Psoas muscle (tissue), 8 donors: ENCODE data around the gene SLC9A1. TPM values are rescaled to one million over a fixed set of nuclear protein-coding genes. Genes with fewer than 3 reads are reported as not detected.

Experiments used
- ATAC-seq, 4 donors: fragments of 200-7000 bp; cut with Tn5 transposase; one replicate each; pipeline ENCODE4 v1.9.1; 2020; ENCODE audit warnings: moderate library complexity in 3 of 4, mild to moderate bottlenecking in 2 of 4
- DNase-seq, 2 donors: peaks; one replicate each; pipeline ENCODE4 v3.0.0-alpha.2; 2020
- H3K27ac ChIP-seq: fragments of 200-600 bp; one replicate; pipeline ENCODE4 v1.8.0; 2022
- H3K27me3 ChIP-seq, 3 donors: fragments of 200-600 bp in 1 of 3; one replicate each; pipeline versions ENCODE4 v1.6.1 to v1.8.0; 2013 to 2022; ENCODE audit warnings: low read length in 2 of 3, mild to moderate bottlenecking in 2 of 3, moderate library complexity in 1 of 3; ENCODE audit not compliant: insufficient read depth in 3 of 3
- H3K36me3 ChIP-seq, 2 donors: fragments of 200-600 bp in 1 of 2; one replicate each; pipeline versions ENCODE4 v1.6.1 to v1.8.0; 2013 to 2022; ENCODE audit warnings: low read depth in 1 of 2, mild to moderate bottlenecking in 1 of 2, moderate library complexity in 1 of 2; ENCODE audit not compliant: insufficient read depth in 1 of 2
- H3K4me1 ChIP-seq: fragments of 200-600 bp; one replicate; pipeline ENCODE4 v1.8.0; 2022
- H3K4me3 ChIP-seq: fragments of 200-600 bp; one replicate; pipeline ENCODE4 v1.8.0; 2022; ENCODE audit warnings: mild to moderate bottlenecking
- H3K9me3 ChIP-seq: fragments of 200-600 bp; one replicate; pipeline ENCODE4 v1.8.0; 2022
- WGBS, 3 donors: extraction: QIAGEN DNeasy Blood & Tissue Kit; methylation state at CpG; one replicate each; pipeline versions ENCODE4 v1.1.6 to v1.1.7; 2013; 5-methylcytosine and 5-hydroxymethylcytosine counted together
- intact Hi-C, 2 donors: fragments of 100-400 bp; cut with DNase I; formaldehyde crosslinking; loops; one replicate each; pipeline versions ENCODE4 v1.11.0 to v1.14.2; 2022
- polyA plus RNA-seq, 3 donors: library from polyadenylated mRNA; stranded (reverse); fragments of 200-250 nt; gene quantifications; one replicate each; pipeline ENCODE4 v1.2.3, GENCODE V29; 2013
- total RNA-seq, 4 donors: library from RNA; stranded (reverse); fragmentation: NEBNext Ultra II Directional in 2 of 4; extraction: Animal tissue kit (Norgen Biotek cat#: 25700) in 2 of 4; gene quantifications; one replicate each; pipeline versions ENCODE4 v1.2.1 to v1.2.4, GENCODE V29; 2021 to 2023
- TF ChIP-seq, protein P1 (sequence below): fragments of 200-600 bp; IDR thresholded peaks from one replicate; pipeline ENCODE4 v1.8.0; 2022; ENCODE audit warnings: antibody characterized with exemption
- donor health status: healthy with polysubstance abuse.
- donor health status: DM: no; HTN: no; CAD: no; lungs with moderate emphysema.
- donor health status: Bipolar disorder and iron deficiency.
- donor health status: healthy.
- donor health status: DM: yes; HTN: yes; CAD: no.
- donor health status: DM: no; HTN: no; CAD: no.
- donor health status: DM: no; HTN: no; CAD: no.
- donor health status: DM: yes; HTN: yes; CAD: no.

Gene SLC9A1
- total and polyA plus RNA-seq, 7 donors, result 2.3 to 17.0 (median 5.9) TPM

- DNase-seq (no peak), ATAC-seq (peak in 2 of 4 donors; percentile 7 to 9)
- Histone ChIP-seq H3K36me3 (no peaks in the 10 kb centered on the region), H3K27ac (peak overlapping the region; percentile 81), H3K9me3 (no peaks in the 10 kb centered on the region), H3K4me1 (peaks cover 82% of the 10 kb centered on the region), H3K4me3 (no peak overlapping the region), H3K27me3 (no peaks in the 10 kb centered on the region)
- 37 to 40% (median 37%) methylated on average over 6 of the region's 6 CpGs for WGBS, 3 donors
- intact Hi-C loops, result no loop called here
- TF ChIP-seq, protein P1, sequence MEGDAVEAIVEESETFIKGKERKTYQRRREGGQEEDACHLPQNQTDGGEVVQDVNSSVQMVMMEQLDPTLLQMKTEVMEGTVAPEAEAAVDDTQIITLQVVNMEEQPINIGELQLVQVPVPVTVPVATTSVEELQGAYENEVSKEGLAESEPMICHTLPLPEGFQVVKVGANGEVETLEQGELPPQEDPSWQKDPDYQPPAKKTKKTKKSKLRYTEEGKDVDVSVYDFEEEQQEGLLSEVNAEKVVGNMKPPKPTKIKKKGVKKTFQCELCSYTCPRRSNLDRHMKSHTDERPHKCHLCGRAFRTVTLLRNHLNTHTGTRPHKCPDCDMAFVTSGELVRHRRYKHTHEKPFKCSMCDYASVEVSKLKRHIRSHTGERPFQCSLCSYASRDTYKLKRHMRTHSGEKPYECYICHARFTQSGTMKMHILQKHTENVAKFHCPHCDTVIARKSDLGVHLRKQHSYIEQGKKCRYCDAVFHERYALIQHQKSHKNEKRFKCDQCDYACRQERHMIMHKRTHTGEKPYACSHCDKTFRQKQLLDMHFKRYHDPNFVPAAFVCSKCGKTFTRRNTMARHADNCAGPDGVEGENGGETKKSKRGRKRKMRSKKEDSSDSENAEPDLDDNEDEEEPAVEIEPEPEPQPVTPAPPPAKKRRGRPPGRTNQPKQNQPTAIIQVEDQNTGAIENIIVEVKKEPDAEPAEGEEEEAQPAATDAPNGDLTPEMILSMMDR, result no peak
Measured at GRCh38 chr1:27143401-27143800, 11.5 kb downstream of the SLC9A1 start.

GRCh38 chr1:27142464-27142863, 12.5 kb downstream of the SLC9A1 start:
- H3K36me3 ChIP-seq, result no peaks in the 10 kb centered on the region
- no peak for ATAC-seq
- TF ChIP-seq, protein P1, result no peak
- H3K4me3 ChIP-seq, result no peak overlapping the region
- DNase-seq, result no peak
- no peaks in the 10 kb centered on the region for H3K27me3 ChIP-seq
- H3K27ac ChIP-seq, result peak overlapping the region; percentile 81
- peaks cover 86% of the 10 kb centered on the region for H3K4me1 ChIP-seq
- intact Hi-C loops, result no loop called here
- WGBS, 3 donors, result 96 to 98% (median 98%) methylated on average over 3 of the region's 3 CpGs
- no peaks in the 10 kb centered on the region for H3K9me3 ChIP-seq

GRCh38 chr1:27141266-27142003, 13.5 kb downstream of the SLC9A1 start:
- TF ChIP-seq, protein P1, result no peak
- intact Hi-C loops, result no loop called here
- Histone ChIP-seq H3K4me3 (no peak overlapping the region), H3K27ac (peak overlapping the region; percentile 81), H3K36me3 (no peaks in the 10 kb centered on the region), H3K4me1 (peaks cover 94% of the 10 kb centered on the region), H3K9me3 (no peaks in the 10 kb centered on the region), H3K27me3 (no peaks in the 10 kb centered on the region)
- WGBS, 3 donors, result 36 to 53% (median 42%) methylated on average over 9 of the region's 9 CpGs
- ATAC-seq (peak; percentile 72 to 85 (median 76)), DNase-seq (peak; percentile 82 to 93)

DNA sequence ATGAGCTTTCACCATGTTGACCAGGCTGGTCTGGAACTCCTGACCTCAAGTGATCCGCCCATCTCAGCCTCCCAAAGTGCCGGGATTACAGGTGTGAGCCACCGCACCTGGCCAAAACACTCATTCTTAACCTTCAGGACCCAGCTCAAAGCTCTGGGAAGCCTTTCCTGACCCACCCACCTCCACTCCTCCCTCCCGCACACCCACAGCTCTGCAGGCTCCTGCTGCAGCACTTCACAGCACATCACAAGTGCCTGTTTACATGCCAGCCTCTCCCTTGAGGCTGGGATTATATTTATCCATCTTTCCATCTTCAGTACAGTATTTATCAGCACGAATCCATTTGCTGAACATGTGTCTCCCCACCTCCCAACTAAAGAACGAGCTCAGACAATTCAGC, 14.9 kb downstream of the SLC9A1 start:
- intact Hi-C loops, result no loop called here
- TF ChIP-seq, protein P1, result no peak
- Histone ChIP-seq H3K27me3 (no peaks in the 10 kb centered on the region), H3K4me1 (peaks cover 90% of the 10 kb centered on the region), H3K9me3 (no peaks in the 10 kb centered on the region), H3K4me3 (no peak overlapping the region), H3K36me3 (no peaks in the 10 kb centered on the region), H3K27ac (no peak overlapping the region)
- no peak for ATAC-seq
- 81 to 90% (median 87%) methylated on average over 6 of the region's 6 CpGs for WGBS, 3 donors
- DNase-seq, result no peak

DNA sequence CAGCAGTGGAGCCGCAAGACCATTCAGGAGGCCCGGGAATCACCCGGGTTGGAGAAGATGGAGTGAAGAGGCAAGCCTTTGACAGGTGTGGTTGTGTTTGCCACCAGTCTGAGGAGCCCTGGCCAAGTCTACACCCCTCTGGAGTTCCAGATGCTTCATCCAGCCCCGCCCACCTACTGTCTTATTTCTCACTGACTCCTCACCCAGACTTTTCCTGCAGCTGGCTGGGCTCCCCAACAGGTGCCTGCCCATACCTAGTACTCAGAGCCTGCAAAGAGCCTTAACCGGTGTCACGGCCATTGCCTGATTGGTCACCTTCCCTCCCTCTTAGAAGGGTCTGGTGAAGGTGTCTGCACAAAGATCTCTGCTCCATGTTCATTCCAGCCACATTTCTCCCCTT, 16.0 kb downstream of the SLC9A1 start:
- no peaks in the 10 kb centered on the region for H3K27me3 ChIP-seq
- peaks cover 90% of the 10 kb centered on the region for H3K4me1 ChIP-seq
- intact Hi-C loops, result no loop called here
- WGBS, 3 donors, result 61 to 75% (median 63%) methylated on average over 6 of the region's 6 CpGs
- no peaks in the 10 kb centered on the region for H3K36me3 ChIP-seq
- no peaks in the 10 kb centered on the region for H3K9me3 ChIP-seq
- peak overlapping the region; percentile 83 for H3K27ac ChIP-seq
- no peak overlapping the region for H3K4me3 ChIP-seq
- ATAC-seq, result peak in 1 of 4 donors; percentile 13
- TF ChIP-seq, protein P1, result no peak
- DNase-seq, result no peak
